A673 (cell line): ENCODE data around the gene TEX53. TPM values are rescaled to one million over a fixed set of nuclear protein-coding genes. Genes with fewer than 3 reads are reported as not detected.

Experiments
- BruUV-seq: library from RNA; stranded (reverse); fragments of 400-500 nt; replicated peaks from 2 replicates; lab custom pipeline; 2021; lab: Mats Ljungman, UMichigan
- CTCF ChIA-PET: fragments of 300-600 bp; sonication (Branson Sonifier 250); formaldehyde crosslinking; loops from one replicate; lab custom pipeline; 2022; ENCODE audit warnings: antibody characterized with exemption; lab: Charles Lee
- POLR2A ChIA-PET: fragments of 300-600 bp; sonication (Branson Sonifier 250); formaldehyde crosslinking; loops from one replicate; lab custom pipeline; 2022; ENCODE audit warnings: antibody characterized with exemption; ENCODE audit not compliant: low non-redundant PET; lab: Charles Lee
- DNase-seq: peaks from one replicate; pipeline ENCODE4 v3.0.0-alpha.2; 2015; ENCODE audit warnings: low spot score
- H3K27ac ChIP-seq: fragments of 200-600 bp; sonication (generic); 2 replicates; pipeline ENCODE4 v1.5.1; 2016; ENCODE audit warnings: mixed run types, low read depth, mild to moderate bottlenecking, mixed read lengths, antibody characterized with exemption, low read length; ENCODE audit not compliant: poor library complexity, severe bottlenecking
- H3K27me3 ChIP-seq: fragments of 200-600 bp; sonication (generic); replicated peaks from 2 replicates; pipeline ENCODE4 v1.6.1; 2017; ENCODE audit warnings: mixed run types, low read depth, mild to moderate bottlenecking, mixed read lengths, antibody characterized with exemption, low read length; ENCODE audit not compliant: insufficient read depth, poor library complexity
- H3K36me3 ChIP-seq: fragments of 200-600 bp; sonication (generic); 2 replicates; pipeline ENCODE4 v1.6.1; 2016; ENCODE audit warnings: mixed run types, mild to moderate bottlenecking, mixed read lengths, antibody characterized with exemption, low read length; ENCODE audit not compliant: insufficient read depth, poor library complexity, severe bottlenecking
- H3K4me1 ChIP-seq: fragments of 200-600 bp; sonication (generic); 2 replicates; pipeline ENCODE4 v1.6.1; 2017; ENCODE audit warnings: mixed run types, mild to moderate bottlenecking, mixed read lengths, antibody characterized with exemption, low read length; ENCODE audit not compliant: insufficient read depth, poor library complexity, severe bottlenecking
- H3K4me3 ChIP-seq: fragments of 200-600 bp; sonication (generic); 2 replicates; pipeline ENCODE4 v1.5.1; 2016; ENCODE audit warnings: low read depth, mixed run types, mild to moderate bottlenecking, mixed read lengths, low read length; ENCODE audit not compliant: poor library complexity, severe bottlenecking
- H3K9me3 ChIP-seq: fragments of 200-600 bp; sonication (generic); 2 replicates; pipeline ENCODE4 v1.6.1; 2016; ENCODE audit warnings: mixed run types, low read depth, mild to moderate bottlenecking, mixed read lengths, antibody characterized with exemption, low read length; ENCODE audit not compliant: poor library complexity, severe bottlenecking
- EZH2 ChIP-seq: fragments of 200-600 bp; sonication (generic); IDR thresholded peaks from 2 replicates; pipeline ENCODE4 v1.6.1; 2017; ENCODE audit warnings: borderline replicate concordance, low read depth, mild to moderate bottlenecking, mixed read lengths, antibody characterized with exemption, low read length; ENCODE audit not compliant: poor library complexity, severe bottlenecking
- intact Hi-C: fragments of 100-400 bp; cut with micrococcal nuclease; formaldehyde crosslinking; loops from one replicate; pipeline ENCODE4 v1.10.0; 2022; ENCODE audit not compliant: unreplicated experiment
- total RNA-seq: library from RNA; stranded (reverse); gene quantifications from 2 replicates; pipeline ENCODE4 v1.2.3, GENCODE V29; 2021
- TF ChIP-seq, protein P1 (sequence below): fragments of 300-800, 200-600 bp; sonication (generic); conservative IDR thresholded peaks from 2 replicates; pipeline ENCODE4 v1.5.1; 2017; ENCODE audit warnings: low read depth, mild to moderate bottlenecking, antibody characterized with exemption, low read length, moderate library complexity, mixed read lengths

TEX53 gene
- total RNA-seq, 1 experiment from 2014 or later, result not detected

- CTCF ChIA-PET, result no interaction called here
- intact Hi-C loops, result no loop called here
These were observed 15.6 kb downstream of the TEX53 start for GRCh38 chr9:114641967-114642366.

DNA sequence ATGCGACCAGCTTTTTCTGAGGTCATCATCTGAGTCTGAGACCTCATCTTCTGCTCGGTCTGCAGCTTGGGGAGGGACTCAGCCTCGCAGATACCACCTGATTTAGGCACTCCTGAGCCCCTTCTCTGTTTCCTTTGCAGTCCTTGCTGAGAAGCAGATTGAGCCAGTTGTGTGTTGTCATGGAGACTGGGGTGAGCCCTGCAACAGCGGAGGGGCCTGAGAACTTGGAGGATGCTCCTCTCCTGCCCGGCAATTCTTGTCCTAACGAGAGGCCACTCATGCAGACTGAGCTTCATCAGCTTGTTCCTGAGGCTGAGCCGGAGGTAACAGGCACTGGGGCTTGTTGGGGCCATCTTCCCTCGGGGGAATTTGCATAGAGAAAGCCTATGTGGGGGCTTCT lies 19.2 kb downstream of the TEX53 start:
- no TSS peak for BruUV-seq
- TF ChIP-seq EZH2, result no peak
- TF ChIP-seq, protein P1, sequence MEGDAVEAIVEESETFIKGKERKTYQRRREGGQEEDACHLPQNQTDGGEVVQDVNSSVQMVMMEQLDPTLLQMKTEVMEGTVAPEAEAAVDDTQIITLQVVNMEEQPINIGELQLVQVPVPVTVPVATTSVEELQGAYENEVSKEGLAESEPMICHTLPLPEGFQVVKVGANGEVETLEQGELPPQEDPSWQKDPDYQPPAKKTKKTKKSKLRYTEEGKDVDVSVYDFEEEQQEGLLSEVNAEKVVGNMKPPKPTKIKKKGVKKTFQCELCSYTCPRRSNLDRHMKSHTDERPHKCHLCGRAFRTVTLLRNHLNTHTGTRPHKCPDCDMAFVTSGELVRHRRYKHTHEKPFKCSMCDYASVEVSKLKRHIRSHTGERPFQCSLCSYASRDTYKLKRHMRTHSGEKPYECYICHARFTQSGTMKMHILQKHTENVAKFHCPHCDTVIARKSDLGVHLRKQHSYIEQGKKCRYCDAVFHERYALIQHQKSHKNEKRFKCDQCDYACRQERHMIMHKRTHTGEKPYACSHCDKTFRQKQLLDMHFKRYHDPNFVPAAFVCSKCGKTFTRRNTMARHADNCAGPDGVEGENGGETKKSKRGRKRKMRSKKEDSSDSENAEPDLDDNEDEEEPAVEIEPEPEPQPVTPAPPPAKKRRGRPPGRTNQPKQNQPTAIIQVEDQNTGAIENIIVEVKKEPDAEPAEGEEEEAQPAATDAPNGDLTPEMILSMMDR, result no peak
- intact Hi-C loops, result no loop called here
- H3K4me1 ChIP-seq, result no peaks in the 10 kb centered on the region
- H3K36me3 ChIP-seq, result peaks cover 3% of the 10 kb centered on the region
- H3K4me3 ChIP-seq, result no peak overlapping the region
- no peaks in the 10 kb centered on the region for H3K27me3 ChIP-seq
- no peak overlapping the region for H3K27ac ChIP-seq
- H3K9me3 ChIP-seq, result no peaks in the 10 kb centered on the region
- DNase-seq, result no peak
- POLR2A ChIA-PET, result no interaction called here
- CTCF ChIA-PET, result interaction anchor here (0.7 kb wide), 1 partner anchor 15 kb away, joined by 3 read pairs; no protein-coding TSS in a partner anchor

More at GRCh38 chr9:114641967-114642366, 15.6 kb downstream of the TEX53 start:
- Histone ChIP-seq H3K27ac (no peak overlapping the region), H3K9me3 (no peaks in the 10 kb centered on the region), H3K4me1 (no peaks in the 10 kb centered on the region), H3K27me3 (no peaks in the 10 kb centered on the region), H3K36me3 (peaks cover 22% of the 10 kb centered on the region), H3K4me3 (no peak overlapping the region)
- DNase-seq, result no peak
- POLR2A ChIA-PET, result no interaction called here
- BruUV-seq, result no TSS peak
- TF ChIP-seq, protein P1, result no peak
- no peak for TF ChIP-seq EZH2

GRCh38 chr9:114634387-114634786 lies 23.2 kb downstream of the TEX53 start:
- Histone ChIP-seq H3K4me3 (no peak overlapping the region), H3K4me1 (no peaks in the 10 kb centered on the region), H3K27ac (no peak overlapping the region), H3K27me3 (no peaks in the 10 kb centered on the region), H3K36me3 (peaks cover 9% of the 10 kb centered on the region), H3K9me3 (no peaks in the 10 kb centered on the region)
- no peak for DNase-seq
- no TSS peak for BruUV-seq
- intact Hi-C loops, result no loop called here
- ChIA-PET CTCF (no interaction called here), POLR2A (no interaction called here)
- TF ChIP-seq EZH2, result no peak
- TF ChIP-seq, protein P1, result no peak
